GM12801 (cell line): ENCODE measurements around the gene CYP3A5.

Source experiments
- CTCF ChIP-seq: IDR thresholded peaks from one replicate; pipeline ENCODE4 v1.5.1; 2011; ENCODE audit warnings: control low read depth; ENCODE audit not compliant: insufficient read length; ENCODE audit errors: extremely low read depth

The CYP3A5 gene

GRCh38 chr7:99631295-99632109 lies 48.3 kb downstream of the CYP3A5 start:
- TF ChIP-seq CTCF, result no peak

GRCh38 chr7:99629643-99630042 lies 50.2 kb downstream of the CYP3A5 start:
- TF ChIP-seq CTCF, result no peak

- TF ChIP-seq CTCF, result no peak
Measured at GRCh38 chr7:99628471-99629465, 51.0 kb downstream of the CYP3A5 start.

- TF ChIP-seq CTCF, result no peak
Measured at GRCh38 chr7:99627513-99627912, 52.3 kb downstream of the CYP3A5 start.

GRCh38 chr7:99626661-99627060 lies 53.1 kb downstream of the CYP3A5 start:
- TF ChIP-seq CTCF, result no peak

DNA sequence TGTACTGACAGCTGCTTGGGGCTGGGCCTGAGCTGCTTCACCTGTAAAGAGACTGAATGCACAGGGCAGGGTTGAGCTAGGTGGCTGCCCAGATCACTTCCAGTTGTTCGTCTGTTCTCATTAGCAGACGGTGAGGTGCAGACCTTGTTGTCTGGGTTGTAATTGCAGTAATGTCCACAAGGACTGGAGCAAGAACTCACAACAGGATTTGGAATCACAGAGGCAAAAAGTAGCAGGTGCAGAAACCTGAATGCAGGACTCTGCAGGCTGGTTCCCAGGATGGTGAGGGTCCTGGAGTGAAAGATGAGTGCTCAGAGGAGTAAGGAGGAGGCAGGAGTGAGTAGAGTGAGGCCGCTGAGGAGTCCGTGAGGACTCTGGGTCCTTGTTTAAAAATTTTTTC lies 53.8 kb downstream of the CYP3A5 start:
- TF ChIP-seq CTCF, result no peak

- TF ChIP-seq CTCF, result no peak
Measured at GRCh38 chr7:99625321-99625720, 54.5 kb downstream of the CYP3A5 start.
